GM19099 (cell line): ENCODE data around the gene GLG1.

Experiments
- POLR2A ChIP-seq: IDR thresholded peaks from 3 replicates; pipeline ENCODE4 v1.6.1; 2011; ENCODE audit warnings: low read depth; ENCODE audit not compliant: insufficient read length; ENCODE audit errors: extremely low read depth

Gene GLG1

GRCh38 chr16:74591876-74592650, 14.9 kb downstream of the GLG1 start:
- TF ChIP-seq POLR2A = no peak

- no peak for TF ChIP-seq POLR2A
Measured at GRCh38 chr16:74586948-74587347, 20.0 kb downstream of the GLG1 start.

- TF ChIP-seq POLR2A = no peak
Measured at GRCh38 chr16:74585846-74586443, 21.0 kb downstream of the GLG1 start.

DNA sequence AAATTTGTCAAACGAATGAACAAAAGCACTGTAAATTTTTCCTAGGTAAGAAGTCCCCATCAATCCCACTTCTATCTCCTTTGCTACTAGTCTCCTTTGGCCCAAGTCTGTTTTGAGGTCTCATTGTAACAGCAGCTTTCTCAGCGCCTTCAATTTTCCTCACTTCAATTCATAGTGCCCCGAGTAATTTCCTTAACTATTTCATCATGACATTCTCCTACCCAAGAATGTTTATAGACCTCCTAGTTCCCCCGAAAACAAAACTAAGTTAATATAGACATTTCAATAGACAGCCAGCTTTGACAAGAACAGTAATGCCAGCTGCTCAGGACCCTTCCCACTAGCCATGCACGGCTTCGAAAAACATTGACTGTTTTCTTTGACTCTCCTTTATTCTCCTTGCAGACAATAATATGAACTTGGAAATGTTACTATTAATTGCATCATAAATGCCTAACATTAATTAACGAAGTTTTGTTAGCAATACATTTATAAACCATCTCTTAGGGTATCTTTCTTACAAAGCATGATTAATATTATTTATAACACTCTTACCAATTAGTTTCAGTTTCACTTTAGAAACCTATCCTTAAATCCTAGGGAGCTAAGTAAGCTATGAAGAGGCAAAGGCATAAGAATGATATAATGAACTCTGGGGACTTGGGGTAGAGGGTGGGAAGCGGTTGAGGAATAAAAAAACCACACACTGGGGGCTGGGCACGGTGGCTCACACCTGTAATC, 22.8 kb downstream of the GLG1 start:
- no peak for TF ChIP-seq POLR2A

DNA sequence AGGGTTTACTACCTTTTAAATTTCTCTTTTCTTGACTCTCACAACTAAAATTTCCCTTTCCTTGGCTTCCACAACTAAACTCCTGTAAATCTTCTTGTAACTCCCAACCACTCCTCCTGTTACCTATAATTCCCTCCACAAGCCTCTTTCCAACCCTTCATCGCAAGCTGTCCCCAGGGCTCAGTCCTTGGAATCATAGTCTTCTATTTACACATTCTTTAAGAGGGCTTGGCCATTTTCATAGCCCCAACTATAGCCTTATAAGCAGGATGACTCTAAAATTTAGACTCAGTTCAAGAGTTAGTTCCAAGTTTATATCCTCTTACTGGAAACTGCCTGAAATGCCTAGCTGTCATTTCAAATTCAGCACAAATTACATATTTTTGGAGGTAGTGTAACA, 23.9 kb downstream of the GLG1 start:
- TF ChIP-seq POLR2A = no peak

GRCh38 chr16:74580833-74581232, 26.1 kb downstream of the GLG1 start:
- no peak for TF ChIP-seq POLR2A

GRCh38 chr16:74578838-74579237, 28.1 kb downstream of the GLG1 start:
- TF ChIP-seq POLR2A = no peak

- no peak for TF ChIP-seq POLR2A
Measured at GRCh38 chr16:74578433-74578832, 28.5 kb downstream of the GLG1 start.

DNA sequence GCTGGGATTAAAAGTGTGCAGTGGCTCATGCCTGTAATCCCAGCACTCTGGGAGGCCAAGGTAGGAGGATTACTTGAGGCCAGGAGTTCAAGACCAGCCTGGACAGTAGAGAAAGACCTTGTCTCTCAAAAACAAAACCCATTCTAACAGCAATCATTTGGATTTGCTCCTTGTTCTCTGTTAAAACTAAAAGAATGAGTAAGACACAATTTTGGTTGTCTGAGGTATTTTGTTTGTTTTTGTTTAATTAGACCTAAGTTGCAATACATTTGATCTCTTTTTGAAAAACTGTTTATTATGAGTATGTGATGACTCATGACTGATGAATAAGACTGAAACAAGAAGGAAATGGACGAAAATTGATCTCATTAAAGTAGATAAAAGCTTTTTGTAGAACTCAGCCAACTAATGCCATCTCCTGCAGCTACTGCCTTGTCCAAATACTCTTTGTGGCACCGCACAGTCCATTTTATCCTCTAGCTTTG, 29.0 kb downstream of the GLG1 start:
- no peak for TF ChIP-seq POLR2A

GRCh38 chr16:74575807-74576643, 30.9 kb downstream of the GLG1 start:
- no peak for TF ChIP-seq POLR2A

DNA sequence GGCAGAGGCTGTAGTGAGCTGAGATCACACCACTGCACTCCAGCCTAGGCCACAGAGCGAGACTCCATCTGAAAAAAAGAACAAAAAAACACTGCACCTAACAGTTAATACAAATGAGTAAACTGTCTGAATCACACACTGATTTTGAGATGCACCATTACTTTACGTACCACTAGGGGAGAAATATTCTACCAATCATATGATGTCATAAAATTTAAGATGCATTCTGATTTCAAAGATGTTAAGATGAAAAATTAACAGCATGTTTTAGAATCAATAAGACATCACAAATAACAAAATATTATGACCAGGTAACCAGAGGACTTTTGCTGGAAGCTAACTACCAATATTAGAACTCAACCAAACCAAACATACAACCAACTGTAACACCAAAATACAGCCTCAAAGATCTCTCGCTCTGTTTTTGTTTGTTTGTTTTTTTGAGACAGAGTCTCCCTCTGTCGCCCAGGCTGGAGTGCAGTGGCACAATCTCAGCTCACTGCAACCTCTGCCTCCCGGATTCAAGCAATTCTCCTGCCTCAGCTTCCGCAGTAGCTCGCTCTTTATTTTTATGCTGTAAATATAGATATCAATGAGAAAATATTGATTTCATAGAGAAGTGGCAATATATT, 31.6 kb downstream of the GLG1 start:
- TF ChIP-seq POLR2A = no peak

- no peak for TF ChIP-seq POLR2A
Measured at GRCh38 chr16:74574146-74574545, 32.8 kb downstream of the GLG1 start.

GRCh38 chr16:74573622-74574021, 33.3 kb downstream of the GLG1 start:
- TF ChIP-seq POLR2A = no peak

DNA sequence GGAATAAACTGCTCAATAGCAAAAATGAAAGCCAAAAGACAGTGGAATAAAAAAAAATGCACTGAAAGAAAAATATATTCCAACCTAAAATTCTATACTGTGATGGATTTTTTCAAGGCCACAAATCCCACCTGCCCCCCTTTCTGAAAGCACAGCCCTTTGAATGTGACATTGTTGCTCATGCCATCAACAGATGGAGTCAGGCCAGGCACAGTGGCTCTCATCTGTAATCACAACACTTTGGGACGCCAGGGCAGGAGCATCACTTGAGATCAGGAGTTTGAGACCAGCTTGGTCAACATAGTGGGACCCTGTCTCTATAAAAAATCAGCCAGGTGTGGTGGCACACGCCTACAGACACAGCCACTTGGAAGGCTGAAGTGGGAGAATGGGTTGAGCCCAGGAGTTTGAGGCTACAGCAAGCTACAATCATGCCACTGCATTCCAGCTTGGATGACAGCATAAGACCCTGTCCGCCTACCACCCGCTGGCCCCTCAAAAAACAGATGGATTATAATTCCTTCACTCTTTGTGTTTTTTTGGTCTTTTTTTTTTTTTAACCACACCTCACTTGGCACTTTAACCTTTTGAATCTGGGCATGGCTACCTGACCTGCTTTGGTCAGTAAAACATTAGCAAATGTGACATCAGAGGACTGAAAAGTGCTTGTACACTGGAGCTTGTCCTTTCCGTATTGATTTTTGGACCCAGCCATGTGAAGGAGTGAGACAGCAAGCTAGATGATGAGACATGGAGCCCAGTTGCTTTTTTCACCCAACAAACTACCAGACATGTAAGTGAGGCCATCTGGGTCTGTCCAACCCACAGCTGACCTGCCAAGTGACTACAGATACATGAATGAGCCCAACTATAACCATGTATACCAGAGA, 36.3 kb downstream of the GLG1 start:
- no peak for TF ChIP-seq POLR2A

DNA sequence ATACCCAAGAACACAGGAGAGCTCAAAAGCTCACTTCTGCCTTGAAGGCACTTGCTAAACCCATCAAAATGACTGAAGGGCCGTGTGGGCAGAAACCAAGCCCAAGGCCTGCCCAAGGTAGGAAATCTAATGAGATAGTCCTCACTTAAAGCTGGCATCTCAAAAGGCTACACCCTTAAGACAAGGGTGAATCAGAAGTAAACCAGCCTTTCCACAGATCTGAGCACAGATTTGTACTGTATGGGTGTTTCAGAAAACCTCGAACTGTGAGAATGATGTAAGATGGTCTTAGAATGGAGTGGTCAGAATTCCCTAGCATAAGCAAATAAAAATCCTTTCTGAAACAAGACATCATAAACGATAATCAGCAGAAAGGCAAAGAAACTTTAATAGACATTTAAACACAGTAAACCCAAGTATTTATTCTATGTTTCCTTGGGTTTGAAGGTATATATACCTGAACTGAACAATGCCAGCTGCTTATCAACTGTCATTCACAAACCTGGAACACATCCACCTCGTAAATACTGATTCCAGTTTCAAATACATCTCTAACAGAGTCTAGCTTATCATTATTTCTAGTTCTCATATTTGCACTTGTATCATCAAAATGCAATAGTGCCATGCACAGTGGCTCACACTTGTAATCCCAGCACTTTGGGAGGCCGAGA, 37.8 kb downstream of the GLG1 start:
- no peak for TF ChIP-seq POLR2A
